Stimulated activated CD8-positive, alpha-beta memory T cell treated with anti-CD3 and anti-CD28 coated beads, Interleukin-7, amount 100 ng/mL, for 24 hours (primary cell): Measurements from ENCODE around the gene LUC7L3.

Experiments used
- DNase-seq: peaks from one replicate; pipeline ENCODE4 v3.0.0-alpha.2; 2020; ENCODE audit warnings: low read depth

Gene LUC7L3

DNA sequence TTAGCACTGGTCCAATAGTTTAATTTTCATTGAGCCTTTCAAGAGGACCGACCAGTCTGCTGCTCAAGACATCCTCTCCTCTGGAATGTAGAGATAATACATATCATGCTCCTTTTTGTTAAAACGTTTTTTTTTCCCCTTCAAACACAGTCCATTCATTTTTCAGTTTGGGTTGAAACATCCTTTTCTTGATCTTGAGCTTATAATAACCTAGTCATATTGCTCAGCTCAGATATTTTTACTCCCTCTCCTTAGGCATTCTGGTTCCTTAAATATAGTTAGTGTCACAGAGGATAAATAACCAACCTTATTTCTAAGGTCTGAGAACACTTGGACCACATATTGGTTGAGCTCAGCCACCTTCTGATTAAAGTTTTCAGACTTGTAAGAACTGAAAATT lies 35.1 kb downstream of the LUC7L3 start:
- no peak for DNase-seq

DNA sequence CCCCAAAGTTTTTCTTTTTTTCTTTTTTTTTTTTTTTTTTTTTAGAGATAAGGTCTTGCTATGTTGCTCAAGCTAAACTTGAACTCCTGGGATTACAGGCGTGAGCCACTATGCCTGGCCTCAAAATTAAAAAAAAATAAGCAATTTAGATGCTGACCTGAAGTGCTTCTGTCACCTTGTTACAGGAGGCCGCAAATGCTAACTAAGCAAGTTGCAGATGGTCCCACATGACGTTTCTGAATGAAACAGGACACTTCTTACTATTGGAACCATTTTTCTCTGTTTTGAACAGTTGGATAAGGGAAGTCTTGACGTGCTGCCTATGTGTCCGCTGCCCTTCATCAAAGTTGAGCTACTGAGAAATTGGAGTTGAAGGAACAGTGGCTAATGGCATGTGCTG lies 39.1 kb downstream of the LUC7L3 start:
- DNase-seq, result no peak

DNA sequence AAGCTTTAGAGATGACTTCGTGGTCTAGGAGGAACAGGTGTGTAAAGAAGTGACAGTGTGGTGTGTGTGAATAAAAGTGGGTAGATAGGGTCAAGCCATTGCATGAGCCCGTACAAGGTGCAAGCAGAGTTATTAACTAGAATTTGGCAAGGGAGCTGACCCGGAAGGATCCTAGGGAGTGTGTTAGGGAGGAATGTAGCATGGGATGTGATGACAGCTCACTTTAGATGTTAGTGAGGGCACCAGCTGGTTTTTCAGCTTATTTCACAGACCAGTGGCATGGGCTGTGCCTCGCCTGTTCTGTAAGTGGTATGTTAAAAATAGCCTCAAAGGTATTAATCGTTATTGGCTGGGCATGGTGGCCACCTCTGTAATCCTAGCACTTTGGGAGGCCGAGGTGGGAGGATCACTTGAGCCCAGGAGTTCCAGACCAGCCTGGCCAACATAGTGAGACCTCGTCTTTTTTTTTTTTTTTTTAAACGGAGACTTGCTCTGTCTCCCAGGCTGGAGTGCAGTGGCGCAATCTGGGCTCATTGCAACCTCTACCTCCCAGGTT lies 39.7 kb downstream of the LUC7L3 start:
- DNase-seq, result no peak

DNA sequence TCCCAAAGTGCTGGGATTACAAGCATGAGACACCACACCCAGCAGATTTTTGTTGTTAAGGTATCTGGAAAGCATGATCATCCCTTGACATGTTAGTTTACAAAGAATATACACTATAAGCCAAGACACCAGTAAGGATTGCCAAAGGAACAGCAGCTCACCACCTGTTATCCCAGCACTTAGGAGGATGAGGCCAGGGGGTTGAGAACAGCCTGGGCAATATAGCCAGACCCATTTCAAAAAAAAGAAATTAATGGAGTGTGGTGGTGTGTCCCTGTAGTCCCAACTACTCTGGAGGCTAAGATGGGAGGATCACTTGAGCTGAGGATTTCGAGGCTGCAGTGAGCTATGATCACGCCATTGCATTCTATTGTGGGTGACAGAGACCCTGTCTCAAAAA lies 42.8 kb downstream of the LUC7L3 start:
- no peak for DNase-seq

DNA sequence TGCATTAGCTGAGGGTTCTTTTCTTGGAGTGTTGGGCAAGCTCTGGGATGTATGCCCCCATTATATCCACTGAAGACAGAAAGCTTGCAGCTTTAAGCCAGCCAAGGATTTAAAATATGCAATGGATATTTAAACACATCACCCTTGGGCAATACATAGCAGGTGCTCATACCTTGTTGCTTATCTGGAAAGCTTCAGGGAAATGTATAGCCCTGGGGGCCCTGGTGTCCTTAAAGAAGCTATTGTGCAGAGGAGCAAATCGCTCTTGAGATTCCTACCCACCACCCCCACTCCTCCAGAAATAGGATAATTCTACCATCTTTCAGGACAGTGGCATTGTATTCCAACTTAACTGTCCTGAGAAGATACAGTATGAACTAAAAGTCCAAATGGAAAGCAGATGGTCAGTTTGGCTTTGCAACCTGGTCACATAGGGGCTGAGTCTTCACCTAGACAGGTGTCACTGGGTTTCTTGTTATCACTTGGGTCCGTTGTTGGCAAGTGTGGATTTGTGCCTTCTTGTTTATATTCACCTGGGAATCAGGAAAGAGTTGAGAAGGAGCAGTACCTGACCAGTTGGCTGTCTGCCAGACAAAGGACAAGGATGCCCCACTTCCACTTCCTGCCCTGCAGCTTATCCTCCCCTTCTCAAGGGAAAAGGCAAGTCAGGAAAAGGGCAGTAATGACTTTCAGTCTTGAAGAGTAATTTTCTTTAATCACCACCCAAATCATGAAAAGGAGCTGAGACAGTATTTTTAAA lies 44.5 kb downstream of the LUC7L3 start:
- DNase-seq, result no peak

DNA sequence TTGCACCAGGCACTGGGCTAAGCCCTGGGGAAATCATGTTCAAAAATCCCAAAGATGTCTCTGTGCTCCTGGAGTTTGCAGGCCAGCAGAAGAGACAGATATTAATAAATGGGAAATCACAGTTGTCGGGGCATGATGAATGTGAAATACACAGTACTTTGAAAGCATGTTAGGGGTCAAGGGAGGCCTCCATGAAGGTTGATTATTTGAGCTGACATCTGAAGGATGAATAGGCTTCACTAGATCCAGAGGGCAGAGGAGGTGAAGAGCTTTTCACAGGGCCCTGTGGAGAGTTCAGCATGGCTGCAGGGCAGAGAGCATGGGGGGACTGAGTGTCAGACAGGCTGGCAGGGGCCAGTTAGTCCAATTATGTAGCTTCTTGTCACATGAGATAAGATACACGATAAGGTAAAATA lies 45.3 kb downstream of the LUC7L3 start:
- DNase-seq, result no peak

DNA sequence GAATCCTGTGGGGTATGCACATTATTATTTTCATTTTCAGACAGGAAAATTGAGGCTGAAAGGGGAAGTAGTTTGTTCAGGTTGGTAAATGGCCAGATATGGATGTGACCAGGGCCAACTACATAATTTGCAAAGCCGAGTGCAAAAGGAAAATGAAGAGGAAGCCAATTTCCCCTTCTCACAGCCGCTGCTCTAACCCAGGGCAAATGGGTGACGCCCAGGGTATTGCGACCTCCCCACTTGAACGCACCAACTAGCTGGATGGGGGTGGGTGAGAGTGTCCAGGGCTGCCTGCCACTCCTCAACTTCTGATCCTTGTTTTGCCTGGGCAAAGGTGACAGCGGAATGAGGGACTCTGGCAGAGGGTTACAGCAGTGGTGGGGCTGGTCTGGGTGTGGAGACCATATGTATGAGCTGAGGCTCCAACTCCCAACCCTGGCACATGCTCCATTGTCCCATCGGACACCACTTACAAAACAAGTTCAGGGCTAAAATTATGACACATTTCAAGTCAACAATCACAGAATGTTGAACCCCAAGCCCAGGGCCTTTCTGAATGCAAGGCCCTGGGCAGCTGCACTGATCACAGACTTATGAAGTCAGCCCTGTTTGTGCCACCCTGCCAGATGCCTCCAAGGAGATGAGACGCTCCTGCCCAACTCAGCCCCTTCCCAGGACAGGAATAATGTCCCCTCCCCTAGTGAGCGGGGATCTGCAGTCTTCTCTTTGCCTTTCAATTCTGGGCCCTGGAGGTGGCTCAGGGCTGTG lies 46.2 kb downstream of the LUC7L3 start:
- DNase-seq, result no peak

DNA sequence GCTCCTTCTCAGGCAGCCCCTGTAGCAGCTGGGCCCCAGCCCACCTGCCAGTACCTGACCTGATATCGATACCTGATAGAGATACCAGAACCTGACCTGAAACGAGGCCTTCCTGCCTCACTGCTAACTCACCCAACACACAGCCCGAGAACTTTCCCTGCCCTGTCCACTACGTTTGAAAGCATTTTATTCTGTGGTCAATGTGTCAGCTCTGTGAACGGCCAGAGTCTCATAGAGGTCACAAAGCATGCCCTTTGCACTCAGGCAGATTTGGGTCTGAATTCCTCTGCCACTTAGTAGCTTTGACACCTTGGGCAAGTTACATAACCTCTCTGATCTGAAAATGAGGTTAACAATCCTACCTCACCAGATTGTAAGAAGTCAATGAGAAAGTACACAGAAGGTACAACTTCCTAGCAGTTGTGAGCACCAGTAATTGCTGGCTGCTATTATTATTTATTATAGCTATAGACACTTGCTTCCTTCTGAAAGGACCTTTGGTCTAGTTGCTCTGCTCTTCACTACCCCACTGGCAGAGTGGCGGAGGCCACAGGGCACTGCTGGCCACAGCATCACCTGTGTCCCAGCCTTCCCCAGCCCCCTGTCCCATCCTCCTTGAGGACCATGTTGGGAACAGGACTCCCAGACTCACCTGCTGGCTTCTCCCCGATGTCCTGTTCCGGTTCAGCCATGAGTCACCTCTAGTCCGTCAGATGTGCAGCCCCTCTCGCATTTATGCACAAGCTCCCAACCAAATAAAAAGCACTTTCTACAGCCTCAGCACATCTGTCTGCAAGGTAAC lies 47.0 kb downstream of the LUC7L3 start:
- DNase-seq, result no peak

DNA sequence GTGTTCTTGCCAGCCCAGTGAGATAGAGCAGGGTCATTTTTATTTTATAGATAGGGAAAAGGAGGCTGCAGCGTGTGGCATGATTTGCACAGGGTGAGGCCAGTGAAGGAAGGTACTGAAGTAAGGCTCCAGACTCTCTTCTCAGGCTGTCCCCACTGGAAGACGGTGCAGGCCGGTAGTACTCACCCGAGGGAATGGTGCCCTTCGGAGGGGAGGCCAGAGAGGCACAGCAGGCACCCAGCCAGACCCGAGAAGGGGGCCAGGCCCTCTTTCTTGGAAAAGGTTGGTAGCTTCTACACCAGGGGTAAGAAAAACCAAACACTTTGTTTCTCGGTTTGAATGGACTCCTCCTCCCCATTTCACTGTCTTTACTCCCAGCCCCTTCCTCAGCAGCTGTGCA lies 47.6 kb downstream of the LUC7L3 start:
- no peak for DNase-seq

DNA sequence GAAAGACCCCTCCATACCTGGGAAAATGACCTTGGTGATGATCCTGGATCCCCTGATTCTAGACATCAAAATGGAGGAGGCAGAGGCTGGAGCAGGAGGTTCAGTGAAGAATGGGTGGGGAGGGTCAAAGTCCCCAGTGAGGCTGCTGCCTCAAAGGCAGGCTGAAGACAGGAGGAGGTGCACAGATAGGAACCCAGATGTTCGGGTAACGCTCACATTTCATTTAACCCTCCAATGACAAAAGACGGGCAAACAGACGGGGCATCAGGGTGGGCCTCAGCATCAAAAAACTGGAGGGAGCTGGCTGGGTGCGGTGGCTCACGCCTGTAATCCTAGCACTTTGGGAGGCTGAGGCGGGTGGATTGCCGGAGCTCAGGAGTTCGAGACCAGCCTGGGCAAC lies 48.0 kb downstream of the LUC7L3 start, which contains the start of gene ANKRD40CL:
Gene ANKRD40CL (minus strand): TSS at position 73 of the 400 bp plus-strand sequence. CDS start 605 bp downstream, outside the sequence.
- no peak for DNase-seq

DNA sequence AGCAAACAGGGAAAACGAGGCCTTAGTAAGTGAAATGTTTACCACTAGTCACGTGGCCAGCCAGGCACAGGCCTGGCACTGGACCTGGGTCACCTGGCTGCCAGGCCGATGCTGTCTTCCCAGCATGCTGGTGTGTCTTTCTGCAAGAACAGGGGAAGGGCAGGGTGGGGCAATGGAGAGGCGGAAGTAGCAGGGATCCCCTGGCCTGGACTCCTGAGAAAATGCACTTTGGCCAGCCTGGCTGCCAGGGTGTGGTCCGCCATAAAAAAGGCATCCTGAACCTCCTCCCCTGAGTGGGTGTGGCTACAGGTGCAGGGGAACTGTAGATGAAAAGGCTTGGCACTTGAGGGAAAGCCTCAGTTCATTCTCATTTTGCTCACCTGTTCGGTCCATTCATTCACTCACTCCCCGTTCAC lies 49.0 kb downstream of the LUC7L3 start:
- no peak for DNase-seq

DNA sequence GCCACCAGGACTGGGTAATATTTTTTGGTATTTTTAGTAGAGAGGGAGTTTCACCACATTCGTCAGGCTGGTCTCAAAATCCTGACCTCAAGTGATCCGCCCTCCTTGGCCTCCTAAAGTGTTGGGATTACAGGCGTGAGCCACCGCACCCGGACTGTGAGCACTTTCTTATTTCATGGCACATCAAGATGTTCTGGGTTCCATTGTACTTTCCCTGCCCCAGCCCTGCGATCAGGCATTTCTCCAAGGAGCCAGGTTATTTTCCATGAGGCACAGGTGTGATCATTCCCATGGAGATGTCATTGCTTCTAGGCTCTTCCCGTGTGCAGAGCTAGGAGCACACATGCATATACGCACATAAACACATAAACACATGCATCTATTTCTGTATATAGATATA lies 50.5 kb downstream of the LUC7L3 start:
- DNase-seq, result no peak

DNA sequence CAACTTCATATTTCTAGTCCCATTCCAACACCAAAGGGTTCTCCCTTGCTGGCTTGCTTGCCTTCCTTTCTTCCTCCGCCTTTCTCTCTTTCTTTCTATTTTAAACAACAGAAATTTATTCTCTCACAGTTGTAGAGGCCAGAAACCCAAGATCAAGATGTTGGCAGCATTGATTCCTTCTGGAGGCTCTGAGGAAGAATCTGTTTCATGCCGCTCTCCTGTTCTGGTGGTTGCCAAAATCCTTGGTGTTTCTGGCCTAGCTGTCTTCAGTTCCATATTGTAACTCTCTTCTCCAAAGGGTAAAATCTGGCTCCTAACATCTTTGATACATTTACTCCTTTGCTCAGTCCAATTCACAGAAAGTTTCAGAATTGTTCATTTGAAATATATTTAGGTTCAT lies 50.9 kb downstream of the LUC7L3 start:
- no peak for DNase-seq

DNA sequence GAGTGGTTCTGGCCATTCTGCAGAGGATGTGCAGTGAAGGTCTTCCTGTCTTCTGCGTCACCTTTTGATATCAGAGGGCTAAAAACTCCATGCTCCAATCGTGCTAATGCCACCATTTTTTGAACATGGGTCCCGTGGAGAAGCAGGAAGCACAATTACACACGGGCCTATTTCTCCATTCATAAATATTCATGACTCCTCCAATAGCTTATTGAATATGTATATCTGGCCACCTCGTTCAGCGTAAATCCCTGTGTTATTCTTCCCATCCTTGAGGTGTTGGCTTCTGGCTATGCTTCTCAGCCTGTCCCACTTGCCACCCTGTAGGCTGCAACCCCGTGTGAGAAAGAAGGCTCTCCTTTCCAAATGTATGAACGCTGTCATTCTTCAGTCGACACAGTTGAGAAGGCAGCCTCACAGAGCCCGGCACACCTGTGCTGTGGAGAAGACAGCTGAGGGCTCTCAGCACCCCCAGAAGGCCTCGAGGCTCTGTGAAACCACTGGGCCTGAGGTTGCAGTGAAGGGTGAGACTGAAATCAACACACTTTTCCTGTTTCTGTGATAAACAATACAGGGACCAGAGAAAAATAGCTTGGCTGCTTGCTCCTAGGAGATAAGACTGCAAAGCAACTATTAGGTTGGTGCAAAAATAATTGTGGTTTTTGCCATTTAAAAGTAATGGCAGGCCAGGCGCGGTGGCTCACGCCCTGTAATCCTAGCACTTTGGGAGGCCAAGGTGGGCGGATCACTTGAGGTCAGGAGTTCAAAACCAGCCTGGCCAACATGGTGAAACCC lies 52.8 kb downstream of the LUC7L3 start:
- no peak for DNase-seq

DNA sequence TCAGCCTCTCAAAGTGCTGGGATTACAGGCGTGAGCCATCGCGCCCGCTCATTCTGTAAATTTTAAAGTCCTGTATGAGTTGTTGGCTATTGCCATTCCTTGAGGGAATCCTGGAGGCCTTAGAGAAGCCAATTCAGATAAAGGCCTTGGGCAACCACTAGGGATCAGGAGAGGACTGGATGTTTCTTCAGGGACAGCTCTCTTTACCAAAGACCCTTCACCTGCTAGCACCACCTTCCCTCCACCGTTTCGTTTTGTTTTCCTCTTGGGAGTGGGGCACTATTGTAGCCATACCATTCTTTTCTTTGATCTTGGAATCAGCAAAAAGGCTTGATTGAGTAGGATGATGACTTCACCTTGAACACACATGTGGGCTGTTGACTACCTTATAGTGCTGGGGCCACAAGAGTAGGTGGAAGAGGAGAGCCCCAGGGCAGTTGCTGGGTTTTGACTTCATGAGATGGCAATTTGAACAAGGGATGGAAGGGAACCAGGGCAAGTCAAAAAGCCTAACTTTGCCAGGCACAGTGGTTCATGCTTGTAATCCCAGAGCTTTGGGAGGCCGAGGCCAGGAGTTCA lies 54.9 kb downstream of the LUC7L3 start:
- no peak for DNase-seq

DNA sequence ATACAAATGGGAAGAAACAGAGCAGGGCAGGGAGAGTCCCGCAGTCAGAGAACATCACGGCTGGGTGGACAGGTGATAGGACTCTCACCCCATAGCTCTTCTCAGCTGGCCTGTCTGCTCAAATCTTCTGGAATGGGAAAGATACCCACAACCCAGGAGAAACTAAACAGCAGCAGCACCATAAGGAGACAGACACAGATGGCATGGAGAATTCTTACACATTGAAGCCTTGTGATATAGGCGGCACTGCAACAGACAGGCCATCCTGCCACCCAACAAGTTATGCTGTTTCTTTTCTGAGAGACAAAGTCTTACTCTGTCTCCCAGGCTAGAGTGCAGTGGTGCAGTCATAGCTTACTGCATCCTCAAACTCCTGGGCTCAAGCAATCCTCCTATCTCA lies 56.5 kb downstream of the LUC7L3 start:
- no peak for DNase-seq

DNA sequence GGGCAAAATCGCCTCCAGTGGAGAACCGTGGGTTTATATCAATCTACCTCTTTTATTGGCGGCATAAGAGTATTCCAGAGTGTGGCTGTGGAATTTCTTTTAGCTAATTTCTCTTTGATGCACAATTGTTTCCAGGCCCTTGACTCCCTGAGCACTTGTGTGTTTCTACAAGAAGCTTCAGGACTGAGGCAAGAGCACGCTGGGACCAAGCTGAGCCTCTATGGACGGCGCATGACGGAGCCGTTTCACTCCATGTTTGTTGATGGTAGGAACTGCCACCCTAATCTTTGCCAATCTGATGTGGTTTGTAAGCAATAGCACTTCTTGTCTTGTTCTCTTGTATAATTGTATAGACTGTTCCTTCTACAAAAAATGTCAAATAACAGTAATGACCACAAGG lies 59.1 kb downstream of the LUC7L3 start:
- no peak for DNase-seq

DNA sequence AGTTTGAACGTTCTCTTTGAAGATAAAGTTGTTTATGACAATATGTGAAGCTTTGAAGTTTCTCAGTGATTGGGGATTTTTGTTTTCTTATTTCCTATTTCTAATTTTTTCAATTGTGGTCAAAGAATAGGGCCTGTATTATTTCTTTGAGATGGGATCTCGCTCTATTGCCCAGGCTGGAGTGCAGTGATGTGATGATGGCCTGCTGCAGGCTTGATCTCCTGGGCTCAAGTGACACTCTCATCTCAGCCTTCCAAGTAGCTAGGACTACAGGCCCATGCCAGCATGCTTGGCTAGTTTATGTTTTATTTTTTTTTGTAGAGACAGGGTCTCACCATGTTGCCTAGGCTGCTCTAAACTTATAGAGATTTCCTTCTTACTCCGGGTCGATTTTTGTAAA lies 59.6 kb downstream of the LUC7L3 start:
- DNase-seq, result no peak

DNA sequence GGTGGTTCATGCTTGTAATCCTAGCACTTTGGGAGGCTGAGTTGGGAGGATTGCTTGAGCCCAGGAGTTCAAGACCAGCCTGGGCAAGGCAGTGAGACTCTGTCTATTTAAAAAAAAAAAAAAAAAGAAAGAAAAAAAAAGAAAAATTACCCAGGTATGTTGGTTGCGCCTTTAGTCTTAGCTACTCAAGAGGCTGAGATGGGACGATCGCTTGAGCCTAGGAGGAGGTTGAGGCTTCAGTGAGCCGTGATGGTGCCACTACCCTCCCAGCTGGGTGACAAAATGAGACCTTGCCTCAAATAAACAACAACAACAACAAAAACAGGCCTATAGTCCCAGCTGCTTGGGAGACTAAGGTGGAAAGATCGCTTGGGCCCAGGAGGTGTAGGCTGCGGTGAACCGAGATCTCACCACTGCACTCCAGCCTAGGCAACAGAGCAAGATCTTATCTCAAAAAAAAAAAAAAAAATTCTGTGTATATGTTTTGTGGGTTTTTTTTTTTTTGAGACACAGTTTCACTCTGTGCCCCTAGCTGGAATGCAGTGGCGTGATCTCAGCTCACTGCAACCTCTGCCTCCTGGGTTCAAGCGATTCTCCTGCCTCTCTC lies 60.4 kb downstream of the LUC7L3 start:
- DNase-seq, result no peak

DNA sequence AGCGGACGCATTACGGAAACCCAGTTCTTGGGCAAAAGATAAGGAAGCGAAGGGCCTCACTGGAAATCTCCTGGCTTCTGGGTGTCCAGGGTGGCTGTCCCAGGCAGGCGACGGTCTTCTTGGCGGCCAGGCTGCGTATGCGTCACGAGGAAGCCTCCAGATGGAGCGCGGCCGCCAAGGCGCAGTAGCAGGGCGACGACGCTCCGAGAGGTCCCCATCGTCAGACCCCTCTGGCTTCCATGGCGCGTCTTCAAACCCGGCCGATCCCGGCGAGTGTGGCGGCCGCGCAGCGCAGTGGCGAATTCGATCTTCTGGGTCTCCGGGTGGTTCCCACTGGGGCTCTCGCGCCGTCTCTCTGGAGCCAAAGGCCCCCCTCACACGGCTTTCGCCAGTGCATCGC lies 61.8 kb downstream of the LUC7L3 start:
- no peak for DNase-seq

DNA sequence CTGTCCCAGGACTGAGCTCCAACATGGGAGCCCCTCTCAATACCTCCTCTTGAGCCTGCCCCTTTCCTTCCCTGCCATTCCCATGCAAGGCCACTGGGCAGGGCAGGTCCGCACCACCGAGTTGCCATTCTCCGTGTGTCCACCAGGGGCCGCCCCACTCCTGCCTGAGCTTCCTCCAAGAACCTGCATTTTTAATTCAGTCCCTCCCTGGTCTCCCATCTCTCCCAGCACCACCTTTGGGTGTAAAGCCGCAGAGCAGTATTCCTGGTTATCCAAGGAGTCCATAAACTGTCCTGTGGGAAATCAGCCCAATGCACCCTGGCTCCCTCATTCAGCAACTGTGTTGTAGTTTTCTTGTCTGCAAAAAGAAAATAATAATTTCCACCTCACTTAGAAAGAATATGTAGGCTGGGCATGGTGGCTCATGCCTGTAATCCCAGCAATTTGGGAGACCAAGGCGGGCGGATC lies 63.8 kb downstream of the LUC7L3 start:
- DNase-seq, result peak; percentile 67
